OCI-LY1 (cell line): ENCODE data around the gene TAC4.

Experiments used
- EZH2 ChIP-seq: fragments of 200-600 bp; sonication (generic), shearing (Covaris generic); IDR thresholded peaks from 2 replicates; pipeline ENCODE4 v1.8.0; 2017; ENCODE audit warnings: borderline replicate concordance, mixed run types, mild to moderate bottlenecking, antibody characterized with exemption, low read length, moderate library complexity, mixed read lengths
- TF ChIP-seq, protein P1 (sequence below): fragments of 200-600 bp; sonication (generic), shearing (Covaris generic); IDR thresholded peaks from 2 replicates; pipeline ENCODE4 v1.5.1; 2017; ENCODE audit warnings: mild to moderate bottlenecking, antibody characterized with exemption, low read length, moderate library complexity, mixed read lengths

DNA sequence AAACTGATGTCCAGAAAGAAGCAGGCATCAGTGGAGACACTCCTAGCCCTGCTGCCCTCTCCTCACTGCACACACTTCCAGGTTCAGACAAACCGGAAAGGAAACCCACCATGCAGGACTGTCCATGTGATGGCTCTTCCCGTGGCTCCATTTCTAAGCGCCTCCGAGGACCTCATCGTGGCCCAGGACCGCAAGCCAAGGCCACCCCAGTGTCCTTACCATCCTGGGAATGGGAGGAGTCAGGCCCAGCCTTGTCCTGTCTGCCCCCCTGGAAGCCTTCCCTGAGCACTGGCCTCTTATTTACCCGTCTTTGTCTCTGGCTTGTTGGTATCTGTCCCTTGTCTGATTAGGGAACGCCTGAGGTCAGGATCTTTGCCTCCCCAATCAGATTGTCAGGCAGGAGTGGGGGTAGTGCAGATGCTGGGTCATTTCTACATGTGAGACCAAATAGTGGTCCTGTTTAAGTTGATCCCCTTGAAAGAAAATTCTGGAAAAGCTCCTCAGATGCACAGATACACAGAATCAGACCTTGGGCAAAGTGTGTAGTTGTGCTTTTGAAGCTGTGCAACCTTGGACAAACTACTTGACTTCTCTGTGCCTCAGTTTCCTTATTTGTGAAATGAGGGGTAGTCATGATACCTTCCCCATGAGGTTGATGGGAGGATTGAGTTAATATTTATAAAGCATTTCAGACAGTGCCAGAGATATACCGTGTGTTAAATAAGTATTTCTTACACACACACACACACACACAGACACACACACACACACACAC lies 744 bp downstream of the TAC4 start:
- TF ChIP-seq, protein P1, sequence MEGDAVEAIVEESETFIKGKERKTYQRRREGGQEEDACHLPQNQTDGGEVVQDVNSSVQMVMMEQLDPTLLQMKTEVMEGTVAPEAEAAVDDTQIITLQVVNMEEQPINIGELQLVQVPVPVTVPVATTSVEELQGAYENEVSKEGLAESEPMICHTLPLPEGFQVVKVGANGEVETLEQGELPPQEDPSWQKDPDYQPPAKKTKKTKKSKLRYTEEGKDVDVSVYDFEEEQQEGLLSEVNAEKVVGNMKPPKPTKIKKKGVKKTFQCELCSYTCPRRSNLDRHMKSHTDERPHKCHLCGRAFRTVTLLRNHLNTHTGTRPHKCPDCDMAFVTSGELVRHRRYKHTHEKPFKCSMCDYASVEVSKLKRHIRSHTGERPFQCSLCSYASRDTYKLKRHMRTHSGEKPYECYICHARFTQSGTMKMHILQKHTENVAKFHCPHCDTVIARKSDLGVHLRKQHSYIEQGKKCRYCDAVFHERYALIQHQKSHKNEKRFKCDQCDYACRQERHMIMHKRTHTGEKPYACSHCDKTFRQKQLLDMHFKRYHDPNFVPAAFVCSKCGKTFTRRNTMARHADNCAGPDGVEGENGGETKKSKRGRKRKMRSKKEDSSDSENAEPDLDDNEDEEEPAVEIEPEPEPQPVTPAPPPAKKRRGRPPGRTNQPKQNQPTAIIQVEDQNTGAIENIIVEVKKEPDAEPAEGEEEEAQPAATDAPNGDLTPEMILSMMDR, result no peak
- no peak for TF ChIP-seq EZH2
